MCF 10A (cell line): ENCODE data around the gene MT4. TPM values are rescaled to one million over a fixed set of nuclear protein-coding genes. Genes with fewer than 3 reads are reported as not detected.

Source experiments
- BruUV-seq: library from RNA; stranded (reverse); fragments of 400-500 nt; replicated peaks from 2 replicates; lab custom pipeline; 2021; lab: Mats Ljungman, UMichigan
- CTCF ChIA-PET: fragments of 300-600 bp; sonication (Branson Sonifier 250); formaldehyde crosslinking; extraction: SDS; loops from one replicate; lab custom pipeline; 2021; ENCODE audit warnings: antibody characterized with exemption, inconsistent platforms; lab: Yijun Ruan, JAX
- POLR2A ChIA-PET: fragments of 300-600, 350-650 bp; sonication (Branson Sonifier 250); formaldehyde crosslinking; extraction: SDS; loops from one replicate; lab custom pipeline; 2020; ENCODE audit warnings: antibody characterized with exemption, inconsistent platforms; lab: Yijun Ruan, JAX
- DNase-seq: peaks from one replicate; pipeline ENCODE4 v3.0.0-alpha.2; 2018; ENCODE audit not compliant: unreplicated experiment
- H3K27ac Mint-ChIP-seq: one replicate; pipeline ENCODE4 v1.8.0; 2022; ENCODE audit warnings: mild to moderate bottlenecking, low read depth, mixed read lengths; ENCODE audit not compliant: unreplicated experiment
- H3K27me3 Mint-ChIP-seq: one replicate; pipeline ENCODE4 v1.8.0; 2022; ENCODE audit warnings: mixed read lengths; ENCODE audit not compliant: insufficient read depth, unreplicated experiment
- H3K36me3 Mint-ChIP-seq: one replicate; pipeline ENCODE4 v1.8.0; 2022; ENCODE audit warnings: mild to moderate bottlenecking, moderate library complexity, mixed read lengths; ENCODE audit not compliant: insufficient read depth, unreplicated experiment
- H3K4me1 Mint-ChIP-seq: one replicate; pipeline ENCODE4 v1.8.0; 2022; ENCODE audit warnings: mixed read lengths; ENCODE audit not compliant: insufficient read depth, unreplicated experiment
- H3K4me3 Mint-ChIP-seq: one replicate; pipeline ENCODE4 v1.8.0; 2022; ENCODE audit warnings: mild to moderate bottlenecking, moderate library complexity, mixed read lengths; ENCODE audit not compliant: unreplicated experiment
- H3K9me3 Mint-ChIP-seq: one replicate; pipeline ENCODE4 v1.8.0; 2022; ENCODE audit warnings: mixed read lengths; ENCODE audit not compliant: unreplicated experiment
- CTCF ChIP-seq: fragments of 200-600 bp; IDR thresholded peaks from one replicate; pipeline ENCODE4 v1.8.0; 2022; ENCODE audit warnings: antibody characterized with exemption, mild to moderate bottlenecking; ENCODE audit not compliant: unreplicated experiment
- intact Hi-C: fragments of 100-400 bp; cut with micrococcal nuclease; formaldehyde crosslinking; loops from 2 replicates; pipeline ENCODE4 v1.14.1; 2022
- total RNA-seq: library from RNA; stranded (reverse); gene quantifications from 2 replicates; pipeline ENCODE4 v1.2.3, GENCODE V29; 2022

MT4 gene
- total RNA-seq, 1 experiment from 2014 or later: not detected

- Mint-ChIP-seq H3K9me3 (no peaks in the 10 kb centered on the region), H3K27me3 (no peaks in the 10 kb centered on the region), H3K4me1 (peaks cover 50% of the 10 kb centered on the region), H3K36me3 (peaks cover 7% of the 10 kb centered on the region), H3K4me3 (peak overlapping the region; percentile 93), H3K27ac (peak overlapping the region; percentile 99)
- TF ChIP-seq CTCF: no peak
- no TSS peak for BruUV-seq
- CTCF ChIA-PET: interaction anchor here (0.7 to 7.2 kb wide), 10 partner anchors 19 to 105 kb away, joined by 3 to 105 read pairs (median 3); partner anchors contain the start of genes BBS2, MT1E and MT1X
- peak; percentile 93 for DNase-seq
- intact Hi-C loops: loop anchor here (1.0 to 5.0 kb wide), 2 partner anchors 36 to 96 kb away; no protein-coding TSS in a partner anchor
- POLR2A ChIA-PET: interaction anchor here (0.7 to 15.3 kb wide), 31 partner anchors 9 to 579 kb away, joined by 3 to 1404 read pairs (median 6); partner anchors contain the start of genes BBS2, MT1B, MT1E and MT1F
Observed at GRCh38 chr16:56606476-56607108, 41.7 kb downstream of the MT4 start.

- H3K27me3 Mint-ChIP-seq: no peaks in the 10 kb centered on the region
- DNase-seq: peak; percentile 99
- no peak for TF ChIP-seq CTCF
- H3K4me3 Mint-ChIP-seq: peak overlapping the region; percentile 93
- peaks cover 7% of the 10 kb centered on the region for H3K36me3 Mint-ChIP-seq
- POLR2A ChIA-PET: interaction anchor here (0.7 to 15.3 kb wide), 31 partner anchors 9 to 579 kb away, joined by 3 to 1404 read pairs (median 6); partner anchors contain the start of genes BBS2, MT1B, MT1E and MT1F
- no TSS peak for BruUV-seq
- H3K9me3 Mint-ChIP-seq: no peaks in the 10 kb centered on the region
- peak overlapping the region; percentile 99 for H3K27ac Mint-ChIP-seq
- H3K4me1 Mint-ChIP-seq: peaks cover 50% of the 10 kb centered on the region
- intact Hi-C loops: loop anchor here (5.0 kb wide), 1 partner anchor 35 kb away; no protein-coding TSS in a partner anchor
- CTCF ChIA-PET: interaction anchor here (0.6 to 7.2 kb wide), 9 partner anchors 19 to 559 kb away, joined by 3 to 105 read pairs (median 3); partner anchors contain the start of genes BBS2, MT1E and MT1X
Observed at GRCh38 chr16:56607109-56607618, 42.3 kb downstream of the MT4 start.

GRCh38 chr16:56607675-56608042 lies 42.8 kb downstream of the MT4 start:
- TSS peak; percentile 5 for BruUV-seq
- H3K36me3 Mint-ChIP-seq: peaks cover 7% of the 10 kb centered on the region
- peaks cover 50% of the 10 kb centered on the region for H3K4me1 Mint-ChIP-seq
- H3K27ac Mint-ChIP-seq: peak overlapping the region; percentile 99
- H3K4me3 Mint-ChIP-seq: peak overlapping the region; percentile 93
- intact Hi-C loops: loop anchor here (1.0 to 5.0 kb wide), 2 partner anchors 18 to 35 kb away; partner anchors contain the start of gene MT1E
- ChIA-PET CTCF (interaction anchor here (0.6 to 1.8 kb wide), 4 partner anchors 35 to 559 kb away, joined by 3 to 9 read pairs (median 4); partner anchors contain the start of gene BBS2), POLR2A (interaction anchor here (0.9 to 15.3 kb wide), 25 partner anchors 8 to 326 kb away, joined by 3 to 1404 read pairs (median 7); partner anchors contain the start of genes BBS2, MT1B, MT1E and MT1F)
- no peak for DNase-seq
- TF ChIP-seq CTCF: no peak
- no peaks in the 10 kb centered on the region for H3K27me3 Mint-ChIP-seq
- H3K9me3 Mint-ChIP-seq: no peaks in the 10 kb centered on the region
